Fibroblast of the conjunctiva (primary cell): Measurements from ENCODE around the gene PDILT.
"Not testable (repeated sequence)": the region's sequence is repeated elsewhere in the genome, so short reads cannot be mapped to it uniquely, and the experiment has no call there.

ENCODE experiments used
- DNase-seq: peaks from one replicate; pipeline ENCODE4 v3.0.0-alpha.2; 2010; ENCODE audit warnings: low read depth

Gene PDILT

GRCh38 chr16:20404637-20405036 lies at the start of gene PDILT:
Gene PDILT (minus strand): TSS chr16:20404737. CDS start chr16:20399300, 5,437 bp downstream.
- DNase-seq = no peak

GRCh38 chr16:20453633-20454032 lies 49.1 kb upstream of the PDILT start:
- not testable (repeated sequence) for DNase-seq

GRCh38 chr16:20451364-20451763 lies 46.8 kb upstream of the PDILT start, which contains the start of gene ACSM2A:
Gene ACSM2A (plus strand): TSS chr16:20451521. CDS start chr16:20460115, 8,594 bp downstream.
- DNase-seq = not testable (repeated sequence)

- not testable (repeated sequence) for DNase-seq
These were observed 42.3 kb upstream of the PDILT start for GRCh38 chr16:20446652-20447393.

- not testable (repeated sequence) for DNase-seq
These were observed 37.3 kb upstream of the PDILT start for GRCh38 chr16:20441859-20442258.

GRCh38 chr16:20441191-20441590 lies 36.7 kb upstream of the PDILT start:
- no peak for DNase-seq

- not testable (repeated sequence) for DNase-seq
These were observed 36.2 kb upstream of the PDILT start for GRCh38 chr16:20440731-20441130.

- DNase-seq = not testable (repeated sequence)
These were observed 35.3 kb upstream of the PDILT start for GRCh38 chr16:20439820-20440231.

- DNase-seq = not testable (repeated sequence)
These were observed 34.4 kb upstream of the PDILT start for GRCh38 chr16:20438950-20439349.

- no peak for DNase-seq
These were observed 26.4 kb upstream of the PDILT start for GRCh38 chr16:20430948-20431347.

GRCh38 chr16:20430480-20430879 lies 25.9 kb upstream of the PDILT start:
- DNase-seq = not testable (repeated sequence)

GRCh38 chr16:20429499-20429898 lies 25.0 kb upstream of the PDILT start:
- DNase-seq = not testable (repeated sequence)

GRCh38 chr16:20427401-20427797 lies 22.9 kb upstream of the PDILT start:
- DNase-seq = not testable (repeated sequence)

GRCh38 chr16:20424129-20424866 lies 19.8 kb upstream of the PDILT start:
- no peak for DNase-seq

GRCh38 chr16:20423772-20424128 lies 19.2 kb upstream of the PDILT start:
- DNase-seq = not testable (repeated sequence)

- not testable (repeated sequence) for DNase-seq
These were observed 17.2 kb upstream of the PDILT start for GRCh38 chr16:20421748-20422147.

GRCh38 chr16:20419093-20419492 lies 14.6 kb upstream of the PDILT start:
- not testable (repeated sequence) for DNase-seq

GRCh38 chr16:20415541-20415940 lies 11.0 kb upstream of the PDILT start:
- DNase-seq = no peak

GRCh38 chr16:20411055-20411454 lies 6.5 kb upstream of the PDILT start:
- no peak for DNase-seq

GRCh38 chr16:20410121-20410723 lies 5.7 kb upstream of the PDILT start:
- no peak for DNase-seq

GRCh38 chr16:20409398-20410120 lies 5.0 kb upstream of the PDILT start, which contains the start of gene ACSM5:
Gene ACSM5 (plus strand): TSS chr16:20409534. CDS start chr16:20411485, 1,951 bp downstream.
- no peak for DNase-seq

- no peak for DNase-seq
These were observed 1.9 kb downstream of the PDILT start for GRCh38 chr16:20402651-20403050.
